SK-N-MC (cell line): Measurements from ENCODE around the gene HOMER2.

Experiments
- EZH2 ChIP-seq: fragments of 200-600 bp; sonication (generic); IDR thresholded peaks from one replicate; pipeline ENCODE4 v1.6.1; 2017; ENCODE audit warnings: antibody characterized with exemption
- POLR2AphosphoS5 ChIP-seq: IDR thresholded peaks from 2 replicates; pipeline ENCODE4 v1.6.1; 2012; ENCODE audit warnings: mild to moderate bottlenecking, low read depth, low read length, borderline replicate concordance

DNA sequence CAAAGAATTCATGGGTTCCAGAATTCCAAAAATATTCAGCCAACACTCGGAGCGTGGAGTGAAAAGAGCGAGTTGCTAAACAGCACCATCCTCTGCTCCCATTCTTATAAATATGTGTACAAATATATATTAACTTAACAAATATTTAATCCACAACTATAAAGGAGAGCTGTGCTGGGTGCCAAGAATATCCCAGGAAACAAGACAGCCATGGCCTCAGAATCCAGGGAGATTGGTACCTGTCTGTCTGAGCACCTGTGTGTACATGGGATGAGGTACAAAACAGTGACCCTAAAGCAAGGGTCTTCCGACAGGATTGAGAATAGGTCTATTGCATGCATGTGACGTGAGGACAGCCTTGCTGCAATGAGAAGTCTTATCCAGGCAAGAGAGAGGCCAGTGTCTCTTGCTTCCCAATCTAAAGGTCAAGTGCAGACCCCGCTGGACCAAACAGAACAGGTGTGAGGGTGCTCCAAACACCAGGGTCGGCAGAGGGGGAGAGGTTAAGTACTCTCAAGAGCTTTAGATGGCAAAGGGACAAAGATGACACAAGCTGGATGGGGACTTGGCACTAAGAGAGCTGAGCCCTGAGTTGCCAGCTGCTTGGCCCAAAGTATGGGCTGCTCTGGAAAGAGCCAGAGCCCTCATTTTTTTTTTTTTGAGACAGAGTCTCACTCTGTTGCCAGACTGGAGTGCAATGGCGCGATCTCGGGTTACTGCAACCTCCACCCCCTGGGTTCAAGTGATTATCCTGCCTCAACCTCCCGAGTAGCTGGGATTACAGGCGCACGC is 36.2 kb downstream of the HOMER2 start:
- TF ChIP-seq POLR2AphosphoS5 (no peak), EZH2 (no peak)
